Right lobe of liver (tissue), 4 donors: ENCODE results near the gene FER.

Experiments
- CTCF ChIP-seq, 4 donors: fragments of 200-600 bp in 3 of 4; fragments of 450-650 bp in 1 of 4; IDR thresholded peaks; one replicate each; pipeline versions ENCODE4 v1.5.1 to v1.8.0; 2016 to 2022; ENCODE audit warnings: antibody characterized with exemption in 4 of 4, mild to moderate bottlenecking in 2 of 4
- POLR2A ChIP-seq: fragments of 450-650 bp; IDR thresholded peaks from one replicate; pipeline ENCODE4 v1.6.1; 2017; ENCODE audit warnings: antibody characterized with exemption, mild to moderate bottlenecking
- donor health status: DM: no; HTN: no; CAD: no.
- donor health status: DM: no; HTN: no; CAD: no.
- donor health status: DM: no; HTN: yes; CAD: no.

DNA sequence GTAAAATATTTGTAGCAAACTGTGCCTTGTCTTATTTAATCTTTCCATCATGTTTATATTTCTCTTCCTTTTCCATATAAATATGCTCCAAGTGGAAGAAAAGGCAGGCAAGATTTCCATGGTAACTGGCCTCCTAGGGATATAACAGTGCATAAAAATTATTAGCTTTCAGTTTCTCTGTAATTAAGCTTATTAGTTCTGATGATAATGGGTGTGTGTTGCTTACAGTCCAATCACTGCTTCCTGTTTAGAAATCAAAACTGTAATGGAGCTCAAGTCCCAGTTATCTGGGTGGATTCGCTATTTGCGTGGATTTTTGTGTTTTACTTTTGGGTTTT is 449.1 kb downstream of the FER start:
- TF ChIP-seq CTCF (IDR thresholded peaks at IDR 0.05), result no peak
- no peak for TF ChIP-seq POLR2A
